Measurements from ENCODE around the gene ELK4.
A peak's percentile ranks its signal among the peaks of the same experiment; 100 is the strongest.

ELK4 gene

GRCh38 chr1:205576805-205577761 lies 54.7 kb downstream of the ELK4 start:
- peak; percentile 47 for TF ChIP-seq CTCF (IDR thresholded peaks at IDR 0.05; ENCODE audit: low read depth, low read length)
- peaks cover 100% of the 10 kb centered on the region for H3K27me3 ChIP-seq (ENCODE audit: insufficient read depth, low read depth, severe bottlenecking)
- H3K27ac ChIP-seq = no peak overlapping the region
- peaks cover 9% of the 10 kb centered on the region for H3K9me3 ChIP-seq (ENCODE audit: severe bottlenecking)
- H3K36me3 ChIP-seq = no peaks in the 10 kb centered on the region
- H3K4me3 ChIP-seq (ENCODE audit: low read depth, low read length) = no peak overlapping the region
- peak; percentile 36 for DNase-seq

DNA sequence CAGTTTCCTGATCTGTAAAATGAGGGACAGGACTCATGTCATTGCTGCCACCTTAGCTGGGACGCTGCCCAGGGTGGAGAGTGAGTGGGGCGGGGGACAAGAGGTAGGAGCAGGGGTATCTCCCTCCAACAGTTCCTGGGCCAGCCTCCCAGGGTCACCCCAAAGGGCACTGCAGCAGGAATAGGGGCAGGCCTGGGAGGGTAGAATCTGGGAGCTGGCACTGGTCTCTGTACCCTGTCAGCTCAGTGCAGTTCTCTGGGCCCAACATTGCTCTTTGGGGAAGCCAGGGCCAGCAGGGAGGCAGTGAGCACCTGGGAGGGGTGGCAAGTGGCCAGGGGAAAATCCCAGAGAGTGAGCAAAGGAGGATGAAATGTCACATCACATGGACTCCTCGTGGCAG lies 55.8 kb downstream of the ELK4 start:
- no peaks in the 10 kb centered on the region for H3K36me3 ChIP-seq
- peaks cover 9% of the 10 kb centered on the region for H3K9me3 ChIP-seq (ENCODE audit: severe bottlenecking)
- peak; percentile 16 for DNase-seq
- H3K27ac ChIP-seq = no peak overlapping the region
- no peak for TF ChIP-seq CTCF (IDR thresholded peaks at IDR 0.05; ENCODE audit: low read depth, low read length)
- H3K4me3 ChIP-seq (ENCODE audit: low read depth, low read length) = no peak overlapping the region
- H3K27me3 ChIP-seq (ENCODE audit: insufficient read depth, low read depth, severe bottlenecking) = peaks cover 98% of the 10 kb centered on the region

DNA sequence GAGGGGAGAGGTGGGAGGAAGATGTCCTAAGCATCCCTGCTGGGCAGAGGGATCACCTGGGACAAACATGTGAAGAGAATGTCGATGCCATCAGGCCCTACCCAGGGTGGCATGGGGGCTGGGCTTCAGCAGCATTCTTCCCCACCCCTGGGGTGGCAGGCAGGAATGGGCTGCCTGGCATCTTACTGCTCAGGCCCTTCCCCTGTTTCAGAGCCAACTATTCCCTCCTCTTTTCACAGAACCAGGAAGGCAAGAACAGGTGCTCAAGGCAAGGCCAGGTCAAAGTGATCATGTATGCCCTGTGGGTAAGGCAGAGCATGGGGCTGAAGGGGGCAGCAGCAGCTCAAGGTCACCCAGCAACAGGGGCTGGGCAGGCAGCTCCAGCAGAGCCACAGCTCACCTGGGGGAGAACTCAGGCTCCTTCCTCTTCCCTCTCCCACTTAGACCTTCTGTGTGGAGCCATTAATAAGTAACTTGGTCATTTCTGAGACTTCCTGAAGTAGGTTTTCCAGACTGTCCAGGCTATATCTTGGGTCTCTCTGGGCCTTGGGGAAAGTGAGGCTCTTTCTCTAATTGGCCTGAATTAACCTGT lies 56.4 kb downstream of the ELK4 start:
- no peak for TF ChIP-seq CTCF (IDR thresholded peaks at IDR 0.05; ENCODE audit: low read depth, low read length)
- H3K36me3 ChIP-seq = no peaks in the 10 kb centered on the region
- no peak overlapping the region for H3K4me3 ChIP-seq (ENCODE audit: low read depth, low read length)
- H3K27ac ChIP-seq = no peak overlapping the region
- H3K27me3 ChIP-seq (ENCODE audit: insufficient read depth, low read depth, severe bottlenecking) = peaks cover 98% of the 10 kb centered on the region
- DNase-seq = peak; percentile 10
- peaks cover 9% of the 10 kb centered on the region for H3K9me3 ChIP-seq (ENCODE audit: severe bottlenecking)

- Histone ChIP-seq H3K27ac (no peak overlapping the region), H3K9me3 (ENCODE audit: severe bottlenecking) (peaks cover 9% of the 10 kb centered on the region), H3K27me3 (ENCODE audit: insufficient read depth, low read depth, severe bottlenecking) (peaks cover 95% of the 10 kb centered on the region), H3K36me3 (no peaks in the 10 kb centered on the region), H3K4me3 (ENCODE audit: low read depth, low read length) (no peak overlapping the region)
- no peak for TF ChIP-seq CTCF (IDR thresholded peaks at IDR 0.05; ENCODE audit: low read depth, low read length)
- peak; percentile 6 for DNase-seq
Measured at GRCh38 chr1:205572421-205572820, 59.4 kb downstream of the ELK4 start.

GRCh38 chr1:205571747-205572146 lies 60.1 kb downstream of the ELK4 start:
- Histone ChIP-seq H3K9me3 (ENCODE audit: severe bottlenecking) (peaks cover 9% of the 10 kb centered on the region), H3K27me3 (ENCODE audit: insufficient read depth, low read depth, severe bottlenecking) (peaks cover 95% of the 10 kb centered on the region), H3K36me3 (no peaks in the 10 kb centered on the region), H3K4me3 (ENCODE audit: low read depth, low read length) (no peak overlapping the region), H3K27ac (no peak overlapping the region)
- peak; percentile 91 for DNase-seq
- no peak for TF ChIP-seq CTCF (IDR thresholded peaks at IDR 0.05; ENCODE audit: low read depth, low read length)
